IPS DF 19.7 (cell line): ENCODE data around the gene PDHX.

Experiments
- DNase-seq: peaks from one replicate; pipeline ENCODE4 v3.0.0-alpha.2; 2013; ENCODE audit warnings: low read depth, low spot score

PDHX gene

GRCh38 chr11:34957206-34957605 is 40.8 kb downstream of the PDHX start:
- no peak for DNase-seq

DNA sequence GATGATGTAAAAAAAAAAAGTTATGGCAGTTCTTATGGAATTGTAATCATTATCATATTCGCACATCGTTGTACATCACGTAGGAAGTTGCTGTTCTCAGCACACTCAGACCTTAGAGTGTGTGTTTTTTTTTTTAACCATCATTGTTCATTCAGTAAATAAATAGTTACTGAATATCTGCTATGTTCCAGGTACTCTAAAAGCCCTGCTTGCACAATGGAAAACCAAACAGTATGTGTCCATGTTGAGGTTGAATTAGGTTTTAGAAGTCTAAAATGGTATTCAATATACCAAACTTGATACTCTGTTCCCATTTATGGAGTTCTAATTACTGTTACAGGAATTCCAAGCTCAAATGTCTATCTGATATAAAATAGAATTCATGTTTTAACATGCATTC is 41.2 kb downstream of the PDHX start:
- DNase-seq = no peak

- DNase-seq = no peak
Observed at GRCh38 chr11:34959770-34960169, 43.4 kb downstream of the PDHX start.

- no peak for DNase-seq
Observed at GRCh38 chr11:34960277-34960676, 43.9 kb downstream of the PDHX start.

GRCh38 chr11:34962034-34962433 is 45.6 kb downstream of the PDHX start:
- DNase-seq = no peak

DNA sequence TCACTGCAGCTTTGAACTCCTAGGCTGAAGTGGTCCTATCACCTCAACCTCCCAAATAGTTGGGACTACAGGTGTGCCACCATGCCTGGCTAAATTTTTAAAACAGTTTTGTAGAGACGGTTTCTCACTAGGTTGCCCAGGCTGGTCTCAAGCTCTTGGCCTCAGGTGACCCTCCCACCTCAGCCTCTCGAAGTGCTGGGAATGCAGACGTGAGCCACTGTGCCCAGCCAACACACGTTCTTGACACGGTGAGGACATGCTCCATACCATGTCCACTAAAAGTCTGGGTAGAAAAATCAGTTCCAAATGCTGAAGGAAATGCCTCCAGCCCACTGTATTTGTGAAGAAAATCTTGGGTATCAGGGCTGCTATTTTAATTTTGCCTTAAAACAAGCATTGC is 46.9 kb downstream of the PDHX start:
- DNase-seq = no peak

- no peak for DNase-seq
Observed at GRCh38 chr11:34964610-34965331, 48.4 kb downstream of the PDHX start.

GRCh38 chr11:34968862-34969261 is 52.4 kb downstream of the PDHX start:
- no peak for DNase-seq

DNA sequence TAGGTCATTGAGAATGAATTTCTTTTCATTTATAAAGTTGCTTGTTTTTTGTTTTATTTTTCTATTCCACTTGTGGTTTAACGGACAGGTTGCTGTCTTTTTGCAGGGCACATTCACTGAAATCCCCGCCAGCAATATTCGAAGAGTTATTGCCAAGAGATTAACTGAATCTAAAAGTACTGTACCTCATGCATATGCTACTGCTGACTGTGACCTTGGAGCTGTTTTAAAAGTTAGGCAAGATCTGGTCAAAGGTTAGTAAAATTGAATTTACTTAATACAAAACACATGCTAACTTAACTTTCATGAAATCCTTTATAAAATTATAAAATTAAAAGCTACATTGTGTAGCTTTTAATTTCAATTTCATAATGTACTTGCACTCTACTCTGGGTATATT is 53.6 kb downstream of the PDHX start:
- DNase-seq = no peak

- DNase-seq = no peak
Observed at GRCh38 chr11:34970480-34970879, 54.1 kb downstream of the PDHX start.

DNA sequence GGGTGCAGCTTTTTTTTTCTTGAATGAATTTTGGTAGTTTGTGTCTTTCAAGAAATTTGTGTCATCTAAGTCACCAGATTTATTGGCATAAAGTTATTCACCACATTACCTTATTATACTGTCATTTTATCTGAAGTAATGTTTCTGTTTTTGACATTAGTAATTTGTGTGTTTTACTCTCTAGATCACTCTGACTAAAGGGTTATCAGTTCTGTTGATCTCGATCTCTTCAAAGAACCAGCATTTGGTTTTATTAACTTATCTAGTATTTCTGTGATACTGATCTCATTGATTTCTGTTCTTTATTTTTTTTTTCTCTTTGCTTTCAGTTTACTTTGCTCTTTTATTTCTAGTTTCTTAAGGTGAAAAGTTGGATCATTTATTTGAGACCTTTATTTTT is 55.5 kb downstream of the PDHX start:
- DNase-seq = no peak

- DNase-seq = no peak
Observed at GRCh38 chr11:34972366-34972765, 55.9 kb downstream of the PDHX start.

DNA sequence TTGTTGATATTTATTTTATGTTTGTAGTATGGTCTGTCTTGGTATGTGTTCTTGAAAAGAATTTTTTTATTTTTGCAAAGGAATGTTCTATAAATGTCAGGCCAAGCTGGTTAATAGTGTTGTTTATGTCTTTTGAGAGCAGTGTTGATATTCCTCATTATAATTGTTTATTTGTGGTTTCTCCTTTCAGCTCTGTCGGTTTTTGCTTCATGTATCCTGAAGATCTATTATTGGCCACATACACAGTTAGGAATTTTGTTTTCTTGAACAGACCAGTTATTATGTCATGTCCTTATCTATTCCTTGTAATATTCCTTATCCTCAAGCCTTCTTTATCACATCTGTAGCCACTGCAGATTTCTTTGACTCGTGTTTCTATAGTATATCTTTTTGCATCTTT is 56.5 kb downstream of the PDHX start:
- no peak for DNase-seq

DNA sequence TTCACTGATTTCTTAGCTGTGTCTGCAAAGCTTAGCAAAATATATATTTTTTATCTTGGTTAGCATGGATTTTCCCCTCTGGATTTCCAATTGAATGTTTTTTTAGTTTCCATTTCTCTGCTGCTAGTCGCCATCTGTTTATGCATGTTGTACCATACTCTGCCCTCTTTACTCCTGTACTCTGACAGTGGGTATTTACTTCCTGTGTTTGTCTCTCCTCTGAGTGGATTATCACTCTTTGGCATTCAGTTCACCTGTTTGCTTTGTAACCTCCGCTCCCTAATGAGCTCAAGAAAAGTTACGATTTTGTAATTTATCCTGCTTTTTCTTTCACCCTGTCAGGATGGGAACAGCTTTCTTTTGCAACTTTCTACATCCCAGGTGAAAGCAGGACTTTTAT is 59.1 kb downstream of the PDHX start:
- DNase-seq = no peak

- DNase-seq = no peak
Observed at GRCh38 chr11:34976496-34977088, 60.2 kb downstream of the PDHX start.

GRCh38 chr11:34977089-34977912 is 60.9 kb downstream of the PDHX start:
- no peak for DNase-seq

- DNase-seq = no peak
Observed at GRCh38 chr11:34978236-34979191, 62.1 kb downstream of the PDHX start.

GRCh38 chr11:34984514-34984913 is 68.1 kb downstream of the PDHX start:
- DNase-seq = no peak

GRCh38 chr11:34986883-34987520 is 70.6 kb downstream of the PDHX start:
- DNase-seq = no peak

- DNase-seq = no peak
Observed at GRCh38 chr11:34987617-34988016, 71.2 kb downstream of the PDHX start.
